Sigmoid colon (tissue), 7 donors: ENCODE data around the gene ATF4. TPM values are rescaled to one million over a fixed set of nuclear protein-coding genes. Genes with fewer than 3 reads are reported as not detected.

Experiments used
- DNase-seq: peaks from one replicate; pipeline ENCODE4 v3.0.0-alpha.2; 2019
- H3K27ac ChIP-seq, 4 donors: fragments of 200-600 bp; sonication (generic); one replicate each; pipeline ENCODE4 v1.5.1; 2016 to 2019; ENCODE audit warnings: mild to moderate bottlenecking in 1 of 4
- H3K27me3 ChIP-seq, 3 donors: fragments of 200-600 bp; sonication (generic); one replicate each; pipeline ENCODE4 v1.5.1; 2019; ENCODE audit warnings: mild to moderate bottlenecking in 1 of 3
- H3K36me3 ChIP-seq, 4 donors: fragments of 200-600 bp; sonication (generic); one replicate each; pipeline ENCODE4 v1.5.1; 2016 to 2019
- H3K4me1 ChIP-seq, 4 donors: fragments of 200-600 bp; sonication (generic); one replicate each; pipeline ENCODE4 v1.5.1; 2017 to 2019
- H3K4me3 ChIP-seq, 4 donors: fragments of 200-600 bp; sonication (generic); one replicate each; pipeline ENCODE4 v1.5.1; 2017 to 2019; ENCODE audit warnings: mild to moderate bottlenecking in 2 of 4, moderate library complexity in 1 of 4
- H3K9me3 ChIP-seq, 4 donors: fragments of 200-600 bp in 3 of 4; sonication (generic) in 3 of 4; one replicate each; pipeline versions ENCODE4 v1.5.1 to v1.6.1; 2013 to 2019
- EP300 ChIP-seq, 4 donors: sonication (generic); formaldehyde crosslinking; IDR thresholded peaks; one replicate each; pipeline ENCODE4 v1.6.1; 2017; ENCODE audit warnings: antibody characterized with exemption in 4 of 4
- POLR2A ChIP-seq, 2 donors: fragments of 450-650 bp; IDR thresholded peaks; one replicate each; pipeline ENCODE4 v1.6.1; 2016; ENCODE audit warnings: antibody characterized with exemption in 2 of 2, mild to moderate bottlenecking in 2 of 2, moderate library complexity in 2 of 2
- POLR2AphosphoS5 ChIP-seq, 4 donors: sonication (generic); formaldehyde crosslinking; IDR thresholded peaks; one replicate each; pipeline ENCODE4 v1.6.1; 2017; ENCODE audit warnings: antibody characterized with exemption in 4 of 4
- WGBS, 2 donors: extraction: QIAGEN DNeasy Blood & Tissue Kit; methylation state at CpG; one replicate each; pipeline ENCODE4 v1.1.7; 2013; 5-methylcytosine and 5-hydroxymethylcytosine counted together
- intact Hi-C: fragments of 100-400 bp; cut with DNase I; formaldehyde crosslinking; loops from one replicate; pipeline ENCODE4 v1.15.1; 2023
- polyA plus RNA-seq, 3 donors: library from polyadenylated mRNA; stranded (reverse); fragments of 200-250 nt; gene quantifications; one replicate each; pipeline ENCODE4 v1.2.3, GENCODE V29; 2013
- total RNA-seq, 4 donors: library from RNA; depleted of rRNA; stranded (reverse); fragments of >200 nt; gene quantifications; one replicate each; pipeline ENCODE4 v1.1.0, GENCODE V29; 2016
- TF ChIP-seq, protein P1 (sequence below), 4 experiments: fragments of 450-650 bp in 3 of 4; fragments of 200-600 bp in 1 of 4; IDR thresholded peaks; one replicate each; pipeline ENCODE4 v1.5.1; 2016 to 2019; ENCODE audit warnings: antibody characterized with exemption in 4 of 4, mild to moderate bottlenecking in 3 of 4, moderate library complexity in 2 of 4
- donor health status: healthy with polysubstance abuse.
- donor health status: Bipolar disorder and iron deficiency.
- donor health status: healthy.

The ATF4 gene
- total and polyA plus RNA-seq, 7 donors, result 423 to 651 (median 483) TPM

DNA sequence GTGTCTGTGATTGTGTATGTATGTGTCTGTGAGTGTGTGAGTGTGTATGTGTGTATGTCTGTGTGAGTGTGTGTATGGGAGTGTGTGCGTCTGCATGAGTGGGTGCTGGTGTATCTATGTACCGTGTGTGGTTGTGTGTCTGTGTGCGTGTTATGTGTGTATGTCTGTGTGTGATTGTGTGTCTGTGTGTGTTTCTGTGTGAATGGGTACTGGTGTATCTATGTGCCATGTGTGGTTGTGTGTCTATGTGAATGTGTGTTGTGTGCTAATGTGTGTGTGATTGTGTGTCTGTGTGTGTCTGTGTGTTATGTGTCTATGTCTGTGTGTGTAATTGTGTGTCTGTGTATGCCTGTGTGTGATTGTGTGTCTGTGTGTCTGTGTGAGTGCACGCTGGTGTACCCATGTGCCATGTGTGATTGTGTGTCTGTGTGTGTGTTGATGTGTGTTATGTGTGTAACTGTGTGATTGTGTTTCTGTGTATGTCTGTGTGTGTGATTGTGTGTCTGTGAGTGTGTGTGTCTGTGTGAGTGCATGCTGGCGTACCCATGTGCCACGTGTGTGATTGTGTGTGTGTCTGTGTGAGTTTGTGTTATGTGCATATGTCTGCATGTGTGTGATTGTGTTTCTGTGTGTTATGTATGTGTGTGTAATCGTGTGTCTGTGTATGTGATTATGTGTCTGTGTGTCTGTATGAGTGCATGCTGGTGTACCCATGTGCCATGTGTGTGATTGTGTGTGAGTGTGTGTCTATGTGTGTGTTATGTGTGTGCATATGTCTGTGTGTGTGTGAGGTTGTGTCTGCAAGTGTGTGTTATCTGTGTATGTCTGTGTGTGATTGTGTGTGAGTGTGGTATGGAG lies 43.4 kb downstream of the ATF4 start:
- no peak for TF ChIP-seq EP300 (IDR thresholded peaks at IDR 0.05)
- no peak for TF ChIP-seq POLR2A (IDR thresholded peaks at IDR 0.05)
- TF ChIP-seq POLR2AphosphoS5 (IDR thresholded peaks at IDR 0.05), result no peak
- no peak overlapping the region for H3K4me3 ChIP-seq
- H3K27ac ChIP-seq, result no peak overlapping the region
- no peaks in the 10 kb centered on the region for H3K36me3 ChIP-seq
- no peak for DNase-seq
- 82 to 91% methylated on average over 7 of the region's 7 CpGs for WGBS, 2 donors
- H3K4me1 ChIP-seq, result no peaks in the 10 kb centered on the region
- intact Hi-C loops, result no loop called here
- peaks cover 6 to 47% (median 14%) of the 10 kb centered on the region in 3 donors for H3K27me3 ChIP-seq
- no peaks in the 10 kb centered on the region for H3K9me3 ChIP-seq

DNA sequence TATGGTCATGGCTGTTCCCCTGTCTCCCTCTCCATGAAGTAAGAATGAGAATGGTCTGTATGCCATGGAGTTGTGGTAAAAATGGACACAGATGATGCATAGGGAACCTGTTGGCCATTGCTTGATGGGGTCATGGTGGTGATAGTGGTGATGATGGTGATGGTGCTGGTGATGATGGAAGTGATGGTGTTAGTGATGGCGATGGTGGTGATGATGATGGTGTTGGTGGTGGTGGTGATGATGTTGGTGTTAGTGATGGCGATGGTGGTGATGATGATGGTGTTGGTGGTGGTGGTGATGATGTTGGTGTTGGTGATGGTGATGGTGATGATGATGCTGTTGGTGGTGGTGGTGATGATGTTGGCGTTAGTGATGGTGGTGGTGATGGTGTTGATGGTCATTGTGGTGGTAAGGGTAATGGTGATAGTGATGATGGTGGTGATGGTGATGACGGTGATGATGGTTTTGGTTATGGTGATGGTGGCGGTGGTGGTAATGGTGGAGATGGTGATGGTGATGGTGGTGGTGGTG lies 45.1 kb downstream of the ATF4 start:
- intact Hi-C loops, result no loop called here
- Histone ChIP-seq H3K4me1 (no peaks in the 10 kb centered on the region), H3K27me3 (peaks cover 0 to 31% (median 0%) of the 10 kb centered on the region in 3 donors), H3K9me3 (no peaks in the 10 kb centered on the region), H3K4me3 (no peak overlapping the region), H3K27ac (no peak overlapping the region), H3K36me3 (no peaks in the 10 kb centered on the region)
- DNase-seq, result no peak
- 96 to 97% methylated on average over 5 of the region's 5 CpGs for WGBS, 2 donors
- TF ChIP-seq POLR2A (IDR thresholded peaks at IDR 0.05) (no peak), POLR2AphosphoS5 (IDR thresholded peaks at IDR 0.05) (no peak), EP300 (IDR thresholded peaks at IDR 0.05) (no peak)
- TF ChIP-seq, protein P1, sequence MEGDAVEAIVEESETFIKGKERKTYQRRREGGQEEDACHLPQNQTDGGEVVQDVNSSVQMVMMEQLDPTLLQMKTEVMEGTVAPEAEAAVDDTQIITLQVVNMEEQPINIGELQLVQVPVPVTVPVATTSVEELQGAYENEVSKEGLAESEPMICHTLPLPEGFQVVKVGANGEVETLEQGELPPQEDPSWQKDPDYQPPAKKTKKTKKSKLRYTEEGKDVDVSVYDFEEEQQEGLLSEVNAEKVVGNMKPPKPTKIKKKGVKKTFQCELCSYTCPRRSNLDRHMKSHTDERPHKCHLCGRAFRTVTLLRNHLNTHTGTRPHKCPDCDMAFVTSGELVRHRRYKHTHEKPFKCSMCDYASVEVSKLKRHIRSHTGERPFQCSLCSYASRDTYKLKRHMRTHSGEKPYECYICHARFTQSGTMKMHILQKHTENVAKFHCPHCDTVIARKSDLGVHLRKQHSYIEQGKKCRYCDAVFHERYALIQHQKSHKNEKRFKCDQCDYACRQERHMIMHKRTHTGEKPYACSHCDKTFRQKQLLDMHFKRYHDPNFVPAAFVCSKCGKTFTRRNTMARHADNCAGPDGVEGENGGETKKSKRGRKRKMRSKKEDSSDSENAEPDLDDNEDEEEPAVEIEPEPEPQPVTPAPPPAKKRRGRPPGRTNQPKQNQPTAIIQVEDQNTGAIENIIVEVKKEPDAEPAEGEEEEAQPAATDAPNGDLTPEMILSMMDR (IDR thresholded peaks at IDR 0.05), result no peak

DNA sequence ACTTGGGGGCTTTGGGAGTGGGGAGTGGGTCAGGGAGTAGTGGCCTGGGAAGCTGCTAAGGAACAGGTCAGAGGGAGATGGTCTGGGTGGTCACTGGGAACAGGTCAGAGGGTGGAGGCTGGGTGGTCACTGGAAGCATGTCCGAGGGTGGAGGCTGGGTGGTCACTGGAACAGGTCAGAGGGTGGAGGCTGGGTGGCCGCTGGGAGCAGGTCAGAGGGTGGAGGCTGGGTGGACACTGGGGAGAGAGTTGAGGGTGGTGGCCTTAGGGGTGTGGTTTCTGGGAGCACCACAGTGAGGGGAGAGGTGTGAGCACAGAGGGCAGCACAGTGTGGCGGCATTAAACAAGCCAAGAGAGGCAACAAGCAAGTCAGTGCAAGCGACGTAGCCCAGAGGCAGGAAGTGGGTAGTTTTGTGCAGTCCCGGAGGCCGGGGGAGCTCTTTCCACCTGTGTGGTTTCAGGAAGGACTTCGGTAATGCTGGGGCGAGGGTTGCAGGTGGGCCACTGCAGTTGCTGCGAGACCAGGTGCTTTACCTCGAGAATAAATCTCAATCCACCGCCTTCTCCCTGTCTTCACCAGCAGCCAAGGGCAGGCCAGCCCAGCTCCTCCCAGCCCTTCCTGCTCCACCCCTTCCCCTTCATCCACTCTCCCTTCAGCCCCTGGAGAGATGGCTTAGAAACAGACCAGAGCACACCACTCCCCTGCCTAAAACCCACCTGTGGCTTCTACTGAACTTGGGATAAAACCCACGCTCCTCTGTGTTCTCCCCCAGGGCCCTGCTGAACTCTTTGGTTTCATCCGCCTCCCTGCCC lies 47.0 kb downstream of the ATF4 start:
- intact Hi-C loops, result no loop called here
- Histone ChIP-seq H3K27ac (no peak overlapping the region), H3K4me3 (no peak overlapping the region), H3K9me3 (no peaks in the 10 kb centered on the region), H3K4me1 (no peaks in the 10 kb centered on the region), H3K27me3 (peaks cover 0 to 20% (median 0%) of the 10 kb centered on the region in 3 donors), H3K36me3 (no peaks in the 10 kb centered on the region)
- WGBS, 2 donors, result 48 to 62% methylated on average over 14 of the region's 14 CpGs
- TF ChIP-seq, protein P1 (IDR thresholded peaks at IDR 0.05), result no peak
- TF ChIP-seq EP300 (IDR thresholded peaks at IDR 0.05) (no peak), POLR2AphosphoS5 (IDR thresholded peaks at IDR 0.05) (no peak), POLR2A (IDR thresholded peaks at IDR 0.05) (no peak)
- DNase-seq, result no peak

DNA sequence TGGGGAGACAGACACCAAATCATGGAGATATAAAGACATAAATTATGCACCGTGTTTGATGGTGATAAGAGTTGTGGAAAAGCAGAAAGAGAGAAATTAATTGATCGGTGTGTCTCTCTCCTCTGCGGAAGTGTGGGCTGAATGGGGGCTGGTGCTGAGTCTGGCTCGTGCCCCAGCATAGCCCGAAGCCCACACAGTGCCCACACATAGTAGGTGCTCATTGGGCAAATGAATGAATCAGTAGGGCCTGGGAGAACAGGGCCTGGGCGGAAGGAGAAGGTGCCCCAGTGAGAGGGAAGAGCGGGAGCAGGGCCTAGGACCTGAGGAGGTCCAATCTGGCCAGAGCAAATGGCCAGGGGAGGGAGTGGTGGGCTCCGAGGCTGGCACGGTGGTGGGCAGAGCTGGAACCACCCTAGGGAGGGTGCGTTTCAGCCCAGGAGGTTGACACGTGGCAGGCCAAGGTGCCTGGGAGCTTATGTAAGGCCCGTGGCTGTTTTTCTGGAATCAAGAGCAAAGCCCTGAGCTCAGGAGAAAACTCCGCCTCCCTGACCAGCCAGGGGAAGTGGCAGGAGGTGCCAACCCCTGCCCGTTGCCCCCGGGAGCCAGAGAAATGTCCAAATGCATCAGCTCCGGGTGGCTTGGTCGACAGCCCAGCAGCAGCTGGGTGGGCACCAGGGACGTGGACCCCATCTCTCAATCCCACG lies 48.1 kb downstream of the ATF4 start:
- H3K36me3 ChIP-seq, result no peaks in the 10 kb centered on the region
- H3K27me3 ChIP-seq, result peaks cover 0 to 16% (median 0%) of the 10 kb centered on the region in 3 donors
- no peak overlapping the region for H3K4me3 ChIP-seq
- H3K9me3 ChIP-seq, result no peaks in the 10 kb centered on the region
- no peaks in the 10 kb centered on the region for H3K4me1 ChIP-seq
- 70 to 85% methylated on average over 19 of the region's 19 CpGs for WGBS, 2 donors
- no peak for DNase-seq
- no peak overlapping the region for H3K27ac ChIP-seq
- TF ChIP-seq EP300 (IDR thresholded peaks at IDR 0.05) (no peak), POLR2AphosphoS5 (IDR thresholded peaks at IDR 0.05) (no peak), POLR2A (IDR thresholded peaks at IDR 0.05) (no peak)
- TF ChIP-seq, protein P1 (IDR thresholded peaks at IDR 0.05), result no peak
- intact Hi-C loops, result no loop called here
